Stimulated activated CD8-positive, alpha-beta memory T cell treated with anti-CD3 and anti-CD28 coated beads, Interleukin-7, amount 100 ng/mL, for 1 hour (primary cell): ENCODE measurements around the gene LRRC2.

Experiments used
- DNase-seq, 2 donors: peaks; one replicate each; pipeline ENCODE4 v3.0.0-alpha.2; 2020; ENCODE audit warnings: low read depth in 2 of 2

Gene LRRC2

GRCh38 chr3:46479696-46480095, 86.4 kb downstream of the LRRC2 start:
- DNase-seq: no peak

GRCh38 chr3:46479021-46479420, 87.1 kb downstream of the LRRC2 start:
- DNase-seq: no peak

DNA sequence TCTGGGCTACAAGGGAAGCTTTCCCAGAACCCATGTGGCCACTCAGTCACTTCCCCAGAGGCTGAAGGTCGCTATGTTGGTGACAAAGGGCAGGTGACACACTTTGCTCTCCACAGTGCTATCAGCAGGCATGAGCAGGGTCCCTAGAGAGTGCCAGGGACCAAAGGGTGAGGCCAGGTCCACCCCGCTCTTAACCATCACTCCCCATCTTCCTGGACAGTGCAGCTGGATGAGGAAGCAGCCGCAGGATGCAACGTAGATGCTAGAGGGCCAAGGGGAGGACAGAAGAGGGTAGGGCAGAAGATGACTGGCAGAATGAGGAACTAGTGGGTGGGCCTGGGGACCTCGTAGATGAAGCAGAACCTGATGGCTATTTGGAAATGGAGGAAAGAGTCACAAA, 87.8 kb downstream of the LRRC2 start:
- DNase-seq: no peak

DNA sequence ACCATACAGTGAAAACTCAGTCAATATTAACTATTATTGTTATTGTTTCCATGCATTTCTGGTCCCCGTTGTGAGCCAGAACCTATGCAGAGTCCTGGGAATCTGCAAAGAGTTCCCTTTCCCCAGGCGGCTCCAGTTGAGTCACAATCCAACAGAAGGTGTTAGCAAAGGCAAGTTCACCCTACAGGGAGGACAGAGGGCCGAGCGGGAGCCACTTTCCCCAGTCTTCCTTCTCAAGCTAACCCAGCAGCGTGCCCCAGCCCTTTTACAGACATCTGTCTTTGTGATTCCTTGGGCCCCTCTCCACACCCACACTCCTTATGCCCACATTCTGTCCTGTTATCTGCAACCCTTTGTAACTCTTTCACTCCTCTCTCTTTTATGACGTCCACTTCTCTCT, 88.3 kb downstream of the LRRC2 start:
- no peak for DNase-seq

- no peak for DNase-seq
These were observed 89.0 kb downstream of the LRRC2 start for GRCh38 chr3:46477145-46477544.

DNA sequence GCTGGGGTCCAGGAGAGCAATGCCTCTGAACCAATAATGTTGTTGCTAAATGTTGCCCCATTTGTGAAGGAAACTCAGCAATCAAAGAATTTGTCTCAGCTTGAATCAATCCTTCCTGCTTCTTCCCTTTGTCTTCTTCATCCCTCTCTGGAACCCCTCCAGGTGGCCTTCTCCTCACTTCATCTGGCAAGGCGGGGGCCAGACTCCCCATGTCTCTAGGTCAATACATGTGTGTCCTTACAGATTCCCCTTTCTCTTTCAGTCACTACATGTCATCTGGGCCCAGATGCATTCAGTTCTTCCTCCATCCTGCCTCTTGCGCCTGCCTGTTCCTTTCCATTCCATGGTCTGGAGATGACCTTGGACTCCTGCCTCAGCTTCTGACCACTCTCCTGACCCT, 93.4 kb downstream of the LRRC2 start:
- no peak for DNase-seq

DNA sequence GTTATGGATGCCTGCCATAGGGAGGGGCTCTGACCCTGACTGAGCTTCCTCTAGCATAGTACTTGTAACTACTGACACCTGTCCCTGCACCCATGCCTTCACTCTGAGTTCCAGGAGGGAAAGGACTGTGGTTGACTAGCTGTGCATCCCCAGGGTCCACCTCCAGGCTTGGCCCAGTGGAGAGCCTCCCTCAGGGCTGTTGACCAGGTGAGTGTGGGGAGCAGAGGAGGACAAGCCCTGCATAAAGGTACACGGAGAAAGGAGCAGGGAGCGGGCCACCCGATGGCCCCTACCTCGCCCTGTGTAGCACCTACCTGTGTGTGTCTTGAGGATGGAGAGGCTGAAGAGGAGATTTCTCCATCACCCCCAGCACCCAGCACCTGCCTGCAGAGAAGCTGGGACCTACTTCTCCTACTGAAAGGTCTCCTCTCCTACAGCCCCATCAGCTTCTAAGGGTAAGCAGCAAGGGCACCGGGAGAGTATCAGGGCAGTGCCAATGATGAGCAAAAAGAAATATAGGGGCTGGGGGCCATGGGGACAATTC, 94.7 kb downstream of the LRRC2 start:
- DNase-seq: no peak

DNA sequence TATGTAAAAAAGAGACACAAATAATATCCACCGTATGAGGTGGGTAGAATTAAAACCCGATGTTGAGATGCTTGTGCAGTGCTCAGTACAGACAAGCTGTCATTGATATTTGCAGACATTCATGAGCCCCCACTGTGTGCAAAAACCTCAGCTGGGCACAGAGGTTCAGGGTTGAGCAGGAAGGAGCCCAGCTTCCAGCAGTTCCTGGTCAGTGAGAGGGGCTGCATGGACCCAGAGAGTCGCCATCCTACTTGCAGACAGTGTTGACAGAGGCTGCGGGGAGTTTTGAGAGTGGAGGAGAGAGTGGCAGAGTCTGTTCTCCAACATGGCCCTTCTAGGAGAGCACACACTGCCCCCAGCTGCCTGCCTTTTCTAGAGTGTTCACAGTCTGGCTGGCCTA, 95.3 kb downstream of the LRRC2 start:
- DNase-seq: no peak

- DNase-seq: no peak
These were observed 96.3 kb downstream of the LRRC2 start for GRCh38 chr3:46469680-46470357.

DNA sequence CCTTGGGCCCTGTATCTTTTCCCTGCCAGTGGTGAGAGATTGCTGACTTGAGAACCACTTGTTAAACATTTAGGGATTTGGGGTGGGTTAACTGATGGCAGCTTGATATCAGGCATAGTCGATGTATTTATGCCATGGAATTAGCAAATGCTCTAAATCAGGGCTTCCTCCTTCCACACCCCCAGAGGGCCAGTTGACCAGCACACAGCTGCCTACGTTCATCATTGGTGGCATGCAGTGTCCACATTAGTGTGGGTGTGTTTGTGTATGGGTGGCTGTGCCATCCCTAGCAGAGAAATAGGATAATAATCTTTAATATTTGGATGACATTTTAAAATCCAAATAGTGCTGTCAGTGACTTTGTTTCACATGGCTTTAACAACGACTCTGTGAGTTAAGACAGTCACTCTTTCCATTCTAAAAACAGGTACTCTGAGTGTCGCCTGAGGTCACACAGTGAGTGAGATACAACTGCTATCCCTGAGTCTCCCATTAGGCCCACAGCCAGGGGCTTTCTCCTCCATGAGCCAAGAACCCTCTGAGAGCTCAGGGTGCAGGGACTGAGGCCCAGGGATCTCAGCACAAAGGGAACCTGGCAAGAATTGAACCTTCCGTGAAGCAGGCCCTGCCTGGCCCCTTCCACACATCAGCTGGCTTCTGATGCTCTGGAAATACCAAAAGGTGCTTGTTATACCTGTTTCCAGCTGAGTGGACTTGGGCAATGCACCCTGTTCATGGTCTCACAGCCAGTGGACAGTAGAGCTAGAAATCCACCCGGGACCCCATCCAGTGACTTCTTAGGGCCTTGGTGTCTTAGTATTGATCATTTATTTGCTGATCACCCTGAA, 97.1 kb downstream of the LRRC2 start:
- DNase-seq: no peak

DNA sequence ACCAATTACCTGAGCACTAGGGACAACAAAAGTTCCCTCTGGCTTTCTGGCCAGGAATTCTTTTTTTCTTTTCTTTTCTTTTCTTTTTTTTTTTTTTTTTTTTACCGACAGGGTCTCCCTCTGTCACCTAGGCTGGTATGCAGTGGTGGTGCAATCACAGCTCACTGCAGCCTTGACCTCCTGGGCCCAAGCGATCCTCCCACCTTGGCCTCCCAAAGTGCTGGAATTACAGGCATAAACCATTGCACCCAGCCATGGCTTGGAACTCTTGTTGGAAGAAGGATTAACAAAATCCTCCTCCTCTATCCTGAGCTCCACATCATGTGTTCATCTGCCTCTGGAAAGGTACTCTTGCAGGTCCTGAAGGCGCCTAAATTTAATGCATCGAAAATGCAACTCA, 98.5 kb downstream of the LRRC2 start:
- no peak for DNase-seq

DNA sequence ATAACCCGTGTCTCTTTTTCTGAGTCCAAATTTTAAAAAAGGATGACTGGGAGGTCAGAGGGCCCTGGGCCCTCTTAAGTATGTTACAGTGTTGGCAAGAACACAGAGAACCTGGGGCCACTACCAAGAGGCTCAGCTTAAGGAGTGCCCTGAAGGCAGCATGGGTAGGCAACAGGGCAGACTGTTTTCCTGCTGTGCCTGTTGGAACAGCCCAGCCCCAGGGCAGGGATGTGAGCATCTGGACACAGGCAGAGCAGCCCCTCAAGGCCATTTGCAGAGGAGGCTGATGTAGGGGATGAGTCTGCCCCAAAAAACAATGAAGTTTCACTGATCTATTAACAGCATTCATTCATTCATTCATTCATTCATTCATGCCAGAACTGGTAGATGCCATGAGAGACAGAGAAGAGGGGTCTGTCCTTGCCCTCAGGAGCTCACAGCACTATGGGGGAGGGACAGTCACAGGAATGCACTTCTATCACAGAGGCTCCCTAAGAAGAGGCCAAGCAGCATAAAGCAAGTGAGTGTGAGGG, 99.2 kb downstream of the LRRC2 start:
- DNase-seq: no peak

GRCh38 chr3:46466273-46466672, 99.8 kb downstream of the LRRC2 start:
- no peak for DNase-seq
